ENCODE measurements around the gene FBLN5. TPM values are rescaled to one million over a fixed set of nuclear protein-coding genes. Genes with fewer than 3 reads are reported as not detected.
"Not testable (repeated sequence)": the region's sequence is repeated elsewhere in the genome, so short reads cannot be mapped to it uniquely, and the experiment has no call there.

FBLN5 gene
- total and polyA plus RNA-seq, 2 donors (not counting 3 experiments of a cell fraction or from before 2014, with no cell fraction given): 27.6 to 33.1 TPM

- CTCF ChIA-PET: interaction anchor here (0.9 to 1.5 kb wide), 2 partner anchors 10 to 13 kb away, joined by 3 to 4 read pairs; no protein-coding TSS in a partner anchor
- dilution Hi-C loops (cut with MboI; ENCODE audit: extremely low pct_ligation_motif_present, low sequenced_read_pairs) (no loop called here), intact Hi-C loops (cut with micrococcal nuclease) (no loop called here)
- no peak overlapping the region for H2AFZ ChIP-seq (ENCODE audit: low read depth, low read length)
- FAIRE-seq (no peak), DNase-seq (ENCODE audit: low read depth, low spot score) (peak; percentile 19)
- no TSS peak for BruUV-seq (replicated peaks)
- no peaks in the 10 kb centered on the region for H3K27me3 ChIP-seq (ENCODE audit: control insufficient read depth in 2 of 2, insufficient read depth in 2 of 2, low read length in 2 of 2)
- H3K27ac ChIP-seq (ENCODE audit: insufficient read depth, low read depth, low read length): no peak overlapping the region
- H3K79me2 ChIP-seq (ENCODE audit: control insufficient read depth, insufficient read depth, low read length): no peaks in the 10 kb centered on the region
- no peak for TF ChIP-seq EZH2 (IDR thresholded peaks at IDR 0.05; ENCODE audit: borderline replicate concordance, low read depth, low read length, severe bottlenecking)
- peak; percentile 8 for TF ChIP-seq JUN (IDR thresholded peaks at IDR 0.05; ENCODE audit: borderline replicate concordance, insufficient read depth, insufficient read length, low read depth)
- no peak for TF ChIP-seq MYC (IDR thresholded peaks at IDR 0.05; ENCODE audit: low read depth, low read length)
- H3K4me2 ChIP-seq (ENCODE audit: insufficient read depth, low read length): no peak overlapping the region
- no peaks in the 10 kb centered on the region for H4K20me1 ChIP-seq (replicated peaks; ENCODE audit: control insufficient read depth, extremely low read depth, insufficient read depth, low read length)
- H3K36me3 ChIP-seq (ENCODE audit: control insufficient read depth in 2 of 2, extremely low read depth in 1 of 2, insufficient read depth in 2 of 2, low read length in 2 of 2): no peaks in the 10 kb centered on the region
- no peak overlapping the region for H3K9ac ChIP-seq (replicated peaks; ENCODE audit: extremely low read depth, insufficient read depth, low read length)
- no peaks in the 10 kb centered on the region for H3K9me3 ChIP-seq (replicated peaks; ENCODE audit: control insufficient read depth, insufficient read depth, low read length)
- no peak overlapping the region for H3K4me3 ChIP-seq (replicated peaks in 1 of 3; ENCODE audit: insufficient read depth in 1 of 3, low read depth in 1 of 3, low read length in 3 of 3)
- POLR2A ChIA-PET: no interaction called here
- H3K9me1 ChIP-seq (replicated peaks; ENCODE audit: control insufficient read depth, extremely low read depth, insufficient read depth, low read length): no peaks in the 10 kb centered on the region
- peaks cover 7% of the 10 kb centered on the region for H3K4me1 ChIP-seq (ENCODE audit: control insufficient read depth, extremely low read depth, insufficient read depth, low read length)
These were observed 75.4 kb downstream of the FBLN5 start for GRCh38 chr14:91872011-91872501.

- H3K79me2 ChIP-seq (ENCODE audit: control insufficient read depth, insufficient read depth, low read length); H3K27me3 ChIP-seq (ENCODE audit: control insufficient read depth in 2 of 2, insufficient read depth in 2 of 2, low read length in 2 of 2); BruUV-seq (replicated peaks); H2AFZ ChIP-seq (ENCODE audit: low read depth, low read length); intact Hi-C loops (cut with micrococcal nuclease); DNase-seq (ENCODE audit: low read depth, low spot score); dilution Hi-C loops (cut with MboI; ENCODE audit: extremely low pct_ligation_motif_present, low sequenced_read_pairs); H3K4me1 ChIP-seq (ENCODE audit: control insufficient read depth, extremely low read depth, insufficient read depth, low read length); POLR2A ChIA-PET; H3K36me3 ChIP-seq (ENCODE audit: control insufficient read depth in 2 of 2, extremely low read depth in 1 of 2, insufficient read depth in 2 of 2, low read length in 2 of 2); FAIRE-seq; H4K20me1 ChIP-seq (replicated peaks; ENCODE audit: control insufficient read depth, extremely low read depth, insufficient read depth, low read length); H3K27ac ChIP-seq (ENCODE audit: insufficient read depth, low read depth, low read length); H3K4me2 ChIP-seq (ENCODE audit: insufficient read depth, low read length); H3K4me3 ChIP-seq (replicated peaks in 1 of 3; ENCODE audit: insufficient read depth in 1 of 3, low read depth in 1 of 3, low read length in 3 of 3); H3K9ac ChIP-seq (replicated peaks; ENCODE audit: extremely low read depth, insufficient read depth, low read length); H3K9me1 ChIP-seq (replicated peaks; ENCODE audit: control insufficient read depth, extremely low read depth, insufficient read depth, low read length); H3K9me3 ChIP-seq (replicated peaks; ENCODE audit: control insufficient read depth, insufficient read depth, low read length): not testable (repeated sequence)
- CTCF ChIA-PET: interaction anchor here (0.9 to 1.5 kb wide), 2 partner anchors 10 to 13 kb away, joined by 3 to 4 read pairs; no protein-coding TSS in a partner anchor
These were observed 76.1 kb downstream of the FBLN5 start for GRCh38 chr14:91871401-91871800.

Data from endothelial cell of umbilical vein (primary cell).